HepG2 (cell line): ENCODE results near the gene KCND2. TPM values are rescaled to one million over a fixed set of nuclear protein-coding genes. Genes with fewer than 3 reads are reported as not detected.

Experiments
- ATAC-seq: fragments of 200-7000 bp; cut with Tn5 transposase; 3 replicates; pipeline ENCODE4 v1.9.1; 2020; ENCODE audit warnings: mild to moderate bottlenecking, moderate library complexity
- BruUV-seq: library from RNA; stranded (reverse); fragments of 400-500 nt; replicated peaks from 2 replicates; lab custom pipeline; 2021; lab: Mats Ljungman, UMichigan
- CTCF ChIA-PET: fragments of 300-600 bp; formaldehyde crosslinking; extraction: SDS; loops from one replicate; lab custom pipeline; 2021; ENCODE audit warnings: low total read pairs, inconsistent platforms, low intra/inter-chr PET ratio; lab: Yijun Ruan, JAX
- POLR2A ChIA-PET: fragments of 350-600 bp; sonication (Branson Sonifier 250); formaldehyde crosslinking; loops from one replicate; lab custom pipeline; 2020; ENCODE audit warnings: antibody characterized with exemption, inconsistent platforms; lab: Yijun Ruan, JAX
- DNase-seq: peaks from one replicate; pipeline ENCODE4 v3.0.0-alpha.2; 2015; ENCODE audit warnings: low spot score
- FAIRE-seq: peaks from 3 replicates; lab custom pipeline; 2011; peaks lifted over from hg19 to GRCh38; lab: Jason Lieb, UNC
- H2AFZ ChIP-seq: one replicate; pipeline ENCODE4 v1.6.1; 2011; ENCODE audit warnings: low read length, inconsistent platforms
- H3K27ac ChIP-seq: fragments of 300-600 bp; 3 replicates; pipeline ENCODE4 v1.8.0; 2011; ENCODE audit warnings: mixed run types, mild to moderate bottlenecking, mixed read lengths, low read length, inconsistent platforms; ENCODE audit not compliant: insufficient read depth; ENCODE audit errors: extremely low read length
- H3K27me3 ChIP-seq, 2 experiments: fragments of 200-600 bp in 1 of 2; 2 replicates in 1 of 2; 3 replicates in 1 of 2; pipeline versions ENCODE4 v1.6.0 to v1.8.0; 2011; ENCODE audit warnings: low read length in 2 of 2, mild to moderate bottlenecking in 2 of 2, moderate library complexity in 2 of 2, inconsistent platforms in 1 of 2; ENCODE audit not compliant: insufficient read depth in 2 of 2, control insufficient read depth in 1 of 2
- H3K36me3 ChIP-seq, 2 experiments: fragments of 200-600 bp in 1 of 2; replicated peaks in 1 of 2; 2 replicates in 1 of 2; 3 replicates in 1 of 2; pipeline versions ENCODE4 v1.5.1 to v1.8.0; 2011; ENCODE audit warnings: low read length in 2 of 2, inconsistent platforms in 1 of 2; ENCODE audit not compliant: insufficient read depth in 2 of 2, control insufficient read depth in 1 of 2
- H3K4me1 ChIP-seq: 2 replicates; pipeline ENCODE4 v1.5.1; 2012; ENCODE audit warnings: low read length, inconsistent platforms; ENCODE audit not compliant: insufficient read depth
- H3K4me2 ChIP-seq: 2 replicates; pipeline ENCODE4 v1.6.0; 2011; ENCODE audit warnings: low read depth, low read length, inconsistent platforms
- H3K4me3 ChIP-seq, 3 experiments: fragments of 200-600 bp in 1 of 3; sonication (generic), shearing (Covaris generic) in 1 of 3; replicated peaks in 1 of 3; 2 replicates each; pipeline ENCODE4 v1.5.1; 2011 to 2016; ENCODE audit warnings: low read length in 3 of 3, inconsistent platforms in 2 of 3, low read depth in 2 of 3, mild to moderate bottlenecking in 2 of 3, control low read depth in 1 of 3, mixed read lengths in 1 of 3; ENCODE audit not compliant: insufficient read depth in 1 of 3
- H3K79me2 ChIP-seq: one replicate; pipeline ENCODE4 v1.6.1; 2011; ENCODE audit warnings: low read length, inconsistent platforms; ENCODE audit not compliant: insufficient read depth
- H3K9ac ChIP-seq: 2 replicates; pipeline ENCODE4 v1.6.0; 2011; ENCODE audit warnings: mild to moderate bottlenecking, low read depth, low read length, inconsistent platforms; ENCODE audit not compliant: insufficient read depth
- H3K9me3 ChIP-seq: 2 replicates; pipeline ENCODE4 v1.5.1; 2012; ENCODE audit warnings: mild to moderate bottlenecking, low read length
- H4K20me1 ChIP-seq: 2 replicates; pipeline ENCODE4 v1.6.0; 2011; ENCODE audit warnings: inconsistent platforms, mild to moderate bottlenecking, low read length, moderate library complexity; ENCODE audit not compliant: insufficient read depth
- BORCS8-MEF2B ChIP-seq: sonication (generic); formaldehyde crosslinking; IDR thresholded peaks from 2 replicates; pipeline ENCODE4 v1.8.0; 2022; ENCODE audit warnings: mild to moderate bottlenecking, missing genetic modification reagents
- DNMT1 ChIP-seq: sonication (generic); formaldehyde crosslinking; IDR thresholded peaks from 2 replicates; pipeline ENCODE4 v1.5.1; 2020; ENCODE audit warnings: mild to moderate bottlenecking, missing genetic modification reagents
- HMG20B ChIP-seq: conservative IDR thresholded peaks from 2 replicates; pipeline ENCODE4 v1.6.1; 2016; ENCODE audit warnings: missing genetic modification reagents, missing compliant biosample characterization
- KMT2B ChIP-seq: IDR thresholded peaks from 2 replicates; pipeline ENCODE4 v1.6.1; 2016; ENCODE audit warnings: missing genetic modification reagents, missing compliant biosample characterization
- MAFF ChIP-seq: IDR thresholded peaks from 2 replicates; pipeline ENCODE4 v1.6.1; 2011; ENCODE audit warnings: low read depth, low read length, improper control_type of control experiment
- MAFK ChIP-seq, 2 experiments: IDR thresholded peaks in 1 of 2; conservative IDR thresholded peaks in 1 of 2; 2 replicates each; pipeline ENCODE4 v1.6.1; 2011; ENCODE audit warnings: improper control_type of control experiment in 2 of 2, low read length in 2 of 2
- NCOA1 ChIP-seq: sonication (generic); formaldehyde crosslinking; IDR thresholded peaks from 2 replicates; pipeline ENCODE4 v1.9.0; 2021; ENCODE audit warnings: missing genetic modification reagents
- SMAD1 ChIP-seq: sonication (generic); formaldehyde crosslinking; IDR thresholded peaks from 2 replicates; pipeline ENCODE4 v1.4.0; 2020; ENCODE audit warnings: missing genetic modification reagents, low read depth, mild to moderate bottlenecking, borderline replicate concordance
- ZNF407 ChIP-seq: sonication (generic); formaldehyde crosslinking; IDR thresholded peaks from one replicate; pipeline ENCODE4 v1.5.1; 2020; ENCODE audit warnings: mild to moderate bottlenecking, missing genetic modification reagents; ENCODE audit errors: not compliant biosample characterization
- WGBS: methylation state at CpG from one replicate; pipeline ENCODE4 v1.1.6; 2017; ENCODE audit warnings: low lambda C conversion rate; 5-methylcytosine and 5-hydroxymethylcytosine counted together
- in situ Hi-C: cut with HindIII; loops from 2 replicates; pipeline ENCODE4 v1.10.0; 2017; ENCODE audit warnings: low pct_unique_long_range_greater_than_20kb; ENCODE audit not compliant: extremely low pct_ligation_motif_present
- intact Hi-C: fragments of 100-400 bp; cut with micrococcal nuclease; formaldehyde crosslinking; loops from one replicate; pipeline ENCODE4 v1.10.0; 2022; ENCODE audit not compliant: unreplicated experiment
- polyA plus RNA-seq, 8 experiments: library from polyadenylated mRNA; depleted of rRNA in 3 of 8; stranded (reverse) in 7 of 8; unstranded in 1 of 8; fragments of >200 nt; fragmentation: Illumina TruSeq in 4 of 8; extraction: Trizol in 4 of 8; gene quantifications; 2 replicates each; pipeline versions ENCODE4 v1.2.1 to v1.2.3, GENCODE V29; 2011 to 2016; ENCODE audit warnings: low read depth in 4 of 8, missing spikeins in 1 of 8, mixed read lengths in 1 of 8; ENCODE audit not compliant: insufficient read depth in 1 of 8
- total RNA-seq, 5 experiments: library from RNA; depleted of rRNA; stranded (reverse); fragments of >200 nt; fragmentation: Illumina TruSeq; extraction: Trizol; gene quantifications; 2 replicates each; pipeline ENCODE4 v1.2.3, GENCODE V29; 2016; ENCODE audit warnings: low read depth in 1 of 5

Gene KCND2
- total and polyA plus RNA-seq, 2 of the 13 experiments (the other 11 are each of a cell fraction or from before 2014, with no cell fraction given) = not detected

GRCh38 chr7:120311028-120311788 is 38.2 kb downstream of the KCND2 start:
- H4K20me1 ChIP-seq = no peaks in the 10 kb centered on the region
- ChIA-PET POLR2A (no interaction called here), CTCF (no interaction called here)
- in situ Hi-C loops = no loop called here
- no peak overlapping the region for H3K4me2 ChIP-seq
- 4% methylated on average over 2 of the region's 2 CpGs for WGBS
- H3K9ac ChIP-seq = no peak overlapping the region
- no peaks in the 10 kb centered on the region for H3K36me3 ChIP-seq
- H3K4me3 ChIP-seq = no peak overlapping the region
- BruUV-seq = no TSS peak
- FAIRE-seq (no peak), DNase-seq (no peak), ATAC-seq (no peak)
- no peaks in the 10 kb centered on the region for H3K4me1 ChIP-seq
- H3K9me3 ChIP-seq = no peaks in the 10 kb centered on the region
- TF ChIP-seq MAFF = peak; percentile 99
- peak; percentile 97 to 100 for TF ChIP-seq MAFK (conservative IDR thresholded peaks at IDR 0.05 in 1 of 2, IDR thresholded peaks at IDR 0.05 in 1 of 2; ENCODE audit: low read length in 2 of 2)
- TF ChIP-seq HMG20B (CRISPR knock-in tag) = no peak
- TF ChIP-seq SMAD1 (CRISPR knock-in tag) = no peak
- intact Hi-C loops = no loop called here
- no peak overlapping the region for H3K27ac ChIP-seq
- no peaks in the 10 kb centered on the region for H3K79me2 ChIP-seq
- H2AFZ ChIP-seq = no peak overlapping the region
- H3K27me3 ChIP-seq = no peaks in the 10 kb centered on the region

- Histone ChIP-seq H3K79me2 (no peaks in the 10 kb centered on the region), H3K9ac (no peak overlapping the region), H2AFZ (no peak overlapping the region), H3K27me3 (no peaks in the 10 kb centered on the region), H3K36me3 (no peaks in the 10 kb centered on the region), H3K4me3 (no peak overlapping the region), H3K4me1 (no peaks in the 10 kb centered on the region), H3K27ac (no peak overlapping the region), H3K4me2 (no peak overlapping the region), H4K20me1 (no peaks in the 10 kb centered on the region), H3K9me3 (no peaks in the 10 kb centered on the region)
- under 1% methylated on average over 3 of the region's 3 CpGs for whole genome bisulfite sequencing
- POLR2A ChIA-PET = no interaction called here
- CTCF ChIA-PET = no interaction called here
- in situ Hi-C loops (no loop called here), intact Hi-C loops (no loop called here)
- ATAC-seq (no peak), FAIRE-seq (no peak), DNase-seq (no peak)
- BruUV-seq = no TSS peak
- TF ChIP-seq ZNF407 (CRISPR knock-in tag) (no peak), DNMT1 (CRISPR knock-in tag) (no peak), BORCS8-MEF2B (CRISPR knock-in tag) (no peak), NCOA1 (no peak), KMT2B (CRISPR knock-in tag) (no peak)
Measured at GRCh38 chr7:120320218-120320961, 47.4 kb downstream of the KCND2 start.
